Adrenal gland (tissue), 12 donors: ENCODE results near the gene CACNA1I. TPM values are rescaled to one million over a fixed set of nuclear protein-coding genes. Genes with fewer than 3 reads are reported as not detected.

Experiments
- DNase-seq, 7 donors: peaks; one replicate each; pipeline ENCODE4 v3.0.0-alpha.2; 2019 to 2020
- H3K27ac ChIP-seq, 5 donors: fragments of 200-600 bp; sonication (generic) in 4 of 5; 1 replicate in 3 of 5; 2 replicates in 2 of 5; pipeline versions ENCODE4 v1.5.1 to v1.8.0; 2016 to 2020; ENCODE audit warnings: mild to moderate bottlenecking in 1 of 5
- H3K27me3 ChIP-seq: fragments of 200-600 bp; 2 replicates; pipeline ENCODE4 v1.8.0; 2021
- H3K36me3 ChIP-seq, 2 donors: fragments of 200-600 bp; replicated peaks in 1 of 2; 1 replicate in 1 of 2; 2 replicates in 1 of 2; pipeline versions ENCODE4 v1.5.1 to v1.8.0; 2018 to 2022
- H3K4me1 ChIP-seq, 2 donors: fragments of 200-600 bp; replicated peaks in 1 of 2; 1 replicate in 1 of 2; 2 replicates in 1 of 2; pipeline versions ENCODE4 v1.5.1 to v1.8.0; 2018 to 2021
- H3K4me3 ChIP-seq, 4 donors: fragments of 200-600 bp; sonication (generic) in 3 of 4; one replicate each; pipeline ENCODE4 v1.5.1; 2016 to 2018
- H3K9me3 ChIP-seq, 3 donors: fragments of 200-600 bp; sonication (generic) in 1 of 3; replicated peaks in 1 of 3; 1 replicate in 2 of 3; 2 replicates in 1 of 3; pipeline versions ENCODE4 v1.5.1 to v1.8.0; 2016 to 2021
- POLR2A ChIP-seq, 2 donors: fragments of 450-650 bp; IDR thresholded peaks; one replicate each; pipeline ENCODE4 v1.6.1; 2017; ENCODE audit warnings: antibody characterized with exemption in 2 of 2, mild to moderate bottlenecking in 2 of 2, moderate library complexity in 1 of 2
- WGBS, 4 donors: extraction: QIAGEN DNeasy Blood & Tissue Kit in 2 of 4; methylation state at CpG; one replicate each; pipeline versions ENCODE4 v1.1.5 to v1.1.7; 2013 to 2017; 5-methylcytosine and 5-hydroxymethylcytosine counted together
- intact Hi-C, 2 donors: fragments of 100-400 bp; cut with DNase I; formaldehyde crosslinking; loops; one replicate each; pipeline versions ENCODE4 v1.14.1 to v1.15.0; 2022 to 2023
- polyA plus RNA-seq, 3 donors: library from polyadenylated mRNA; stranded (reverse); fragments of 200-250 nt in 2 of 3; fragments of 350-450 nt in 1 of 3; fragmentation: Illumina TruSeq in 1 of 3; extraction: RNeasy Lipid Tissue Mini Kit (QIAGEN cat#74804) in 1 of 3; gene quantifications; one replicate each; pipeline ENCODE4 v1.2.3, GENCODE V29; 2013 to 2014
- total RNA-seq, 9 donors: library from RNA; depleted of rRNA in 4 of 9; stranded (reverse); fragments of >200 nt in 4 of 9; fragments of 120-200 nt in 1 of 9; fragmentation: NEBNext Ultra II Directional in 1 of 9; extraction: Animal tissue kit (Norgen Biotek cat#: 25700) in 1 of 9; gene quantifications; one replicate each; pipeline versions ENCODE4 v1.1.0 to v1.2.4, GENCODE V29; 2013 to 2023
- TF ChIP-seq, protein P1 (sequence below), 6 experiments: fragments of 450-650 bp in 4 of 6; fragments of 200-600 bp in 2 of 6; sonication (generic) in 1 of 6; IDR thresholded peaks; 1 replicate in 5 of 6; 2 replicates in 1 of 6; pipeline versions ENCODE4 v1.5.1 to v1.8.0; 2016 to 2021; ENCODE audit warnings: antibody characterized with exemption in 6 of 6, mild to moderate bottlenecking in 2 of 6, moderate library complexity in 1 of 6
- donor health status: healthy with polysubstance abuse.
- donor health status: Bipolar disorder and iron deficiency.
- donor health status: DM: yes; HTN: yes; CAD: no.
- donor health status: DM: no; HTN: no; CAD: no.
- donor health status: DM: no; HTN: no; CAD: no.
- donor health status: DM: yes; HTN: yes; CAD: no.

CACNA1I gene
- total and polyA plus RNA-seq, 12 donors: 0.06 to 20.1 (median 3.2) TPM

DNA sequence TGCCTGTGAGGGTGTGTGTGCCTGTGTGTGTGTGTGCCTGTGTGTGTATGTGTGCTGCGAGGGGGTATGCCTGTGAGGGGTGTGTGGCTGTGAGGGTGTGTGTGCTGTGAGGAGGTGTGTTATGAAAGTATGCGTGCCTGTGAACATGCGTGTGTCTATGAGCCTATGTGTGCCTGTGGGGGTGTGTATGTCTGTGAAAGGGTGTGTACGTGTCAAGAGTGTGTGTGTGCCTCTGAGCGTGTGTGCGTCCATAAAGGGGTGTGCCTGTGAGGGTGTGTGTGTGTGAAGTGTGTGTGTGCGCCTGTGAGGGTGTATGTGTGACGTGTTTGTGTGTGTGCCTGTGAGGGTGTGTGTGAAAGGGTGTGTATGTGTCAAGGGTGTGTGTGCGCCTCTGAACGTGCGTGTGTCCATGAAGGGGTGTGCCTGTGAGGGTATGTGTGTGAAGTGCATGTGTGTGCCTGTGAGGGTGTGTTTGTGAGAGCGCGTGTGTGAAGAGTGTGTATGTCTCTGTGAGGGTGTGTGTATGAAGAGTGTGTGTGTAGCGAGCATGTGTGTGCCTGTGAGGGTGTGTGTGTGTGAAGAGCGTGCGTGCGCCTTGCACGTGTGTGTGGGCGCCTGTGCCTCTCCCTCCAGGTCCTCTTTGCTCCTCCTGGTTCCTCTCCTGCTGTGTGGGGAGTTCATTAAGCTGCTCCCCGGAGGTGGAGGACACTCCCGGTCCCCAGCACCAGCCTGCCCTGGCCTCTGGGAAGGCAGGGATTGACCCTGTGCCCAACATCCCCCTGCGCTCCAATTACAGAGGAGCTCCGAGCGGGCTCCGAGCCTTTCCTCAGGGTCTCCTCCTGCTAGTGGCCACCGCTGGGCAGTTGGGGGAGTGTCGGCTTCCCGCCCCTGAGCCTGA, 53.3 kb downstream of the CACNA1I start:
- intact Hi-C loops: loop anchor here in 1 of 2 donors (5.0 kb wide), 1 partner anchor 398 kb away; no protein-coding TSS in a partner anchor
- WGBS, 4 donors: 70 to 82% (median 79%) methylated on average over 19 to 28 of the region's 28 CpGs
- Histone ChIP-seq H3K9me3 (no peaks in the 10 kb centered on the region), H3K4me1 (no peaks in the 10 kb centered on the region), H3K4me3 (no peak overlapping the region), H3K36me3 (no peaks in the 10 kb centered on the region), H3K27ac (no peak overlapping the region), H3K27me3 (no peaks in the 10 kb centered on the region)
- TF ChIP-seq, protein P1, sequence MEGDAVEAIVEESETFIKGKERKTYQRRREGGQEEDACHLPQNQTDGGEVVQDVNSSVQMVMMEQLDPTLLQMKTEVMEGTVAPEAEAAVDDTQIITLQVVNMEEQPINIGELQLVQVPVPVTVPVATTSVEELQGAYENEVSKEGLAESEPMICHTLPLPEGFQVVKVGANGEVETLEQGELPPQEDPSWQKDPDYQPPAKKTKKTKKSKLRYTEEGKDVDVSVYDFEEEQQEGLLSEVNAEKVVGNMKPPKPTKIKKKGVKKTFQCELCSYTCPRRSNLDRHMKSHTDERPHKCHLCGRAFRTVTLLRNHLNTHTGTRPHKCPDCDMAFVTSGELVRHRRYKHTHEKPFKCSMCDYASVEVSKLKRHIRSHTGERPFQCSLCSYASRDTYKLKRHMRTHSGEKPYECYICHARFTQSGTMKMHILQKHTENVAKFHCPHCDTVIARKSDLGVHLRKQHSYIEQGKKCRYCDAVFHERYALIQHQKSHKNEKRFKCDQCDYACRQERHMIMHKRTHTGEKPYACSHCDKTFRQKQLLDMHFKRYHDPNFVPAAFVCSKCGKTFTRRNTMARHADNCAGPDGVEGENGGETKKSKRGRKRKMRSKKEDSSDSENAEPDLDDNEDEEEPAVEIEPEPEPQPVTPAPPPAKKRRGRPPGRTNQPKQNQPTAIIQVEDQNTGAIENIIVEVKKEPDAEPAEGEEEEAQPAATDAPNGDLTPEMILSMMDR (IDR thresholded peaks at IDR 0.05): no peak
- TF ChIP-seq POLR2A (IDR thresholded peaks at IDR 0.05): no peak
- DNase-seq: no peak

DNA sequence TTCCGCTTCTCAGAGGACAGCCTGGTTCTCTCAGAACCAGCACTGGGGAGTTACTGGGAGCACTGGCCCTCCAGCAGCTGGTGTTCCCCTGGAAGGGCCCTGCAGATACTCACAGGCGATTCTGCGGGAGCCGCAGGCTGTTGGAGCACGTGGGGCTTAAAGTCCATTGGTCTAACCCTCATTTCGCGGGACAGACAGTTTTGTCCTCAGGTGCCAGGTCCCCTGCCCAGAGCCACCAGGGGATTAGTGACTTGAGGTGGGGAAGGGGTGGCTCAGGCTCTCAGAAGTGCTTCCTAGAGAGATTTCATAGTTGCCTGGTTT, 53.9 kb downstream of the CACNA1I start:
- intact Hi-C loops: loop anchor here in 1 of 2 donors (5.0 kb wide), 1 partner anchor 398 kb away; no protein-coding TSS in a partner anchor
- 59 to 82% (median 68%) methylated on average over 3 to 7 of the region's 7 CpGs for WGBS, 4 donors

DNA sequence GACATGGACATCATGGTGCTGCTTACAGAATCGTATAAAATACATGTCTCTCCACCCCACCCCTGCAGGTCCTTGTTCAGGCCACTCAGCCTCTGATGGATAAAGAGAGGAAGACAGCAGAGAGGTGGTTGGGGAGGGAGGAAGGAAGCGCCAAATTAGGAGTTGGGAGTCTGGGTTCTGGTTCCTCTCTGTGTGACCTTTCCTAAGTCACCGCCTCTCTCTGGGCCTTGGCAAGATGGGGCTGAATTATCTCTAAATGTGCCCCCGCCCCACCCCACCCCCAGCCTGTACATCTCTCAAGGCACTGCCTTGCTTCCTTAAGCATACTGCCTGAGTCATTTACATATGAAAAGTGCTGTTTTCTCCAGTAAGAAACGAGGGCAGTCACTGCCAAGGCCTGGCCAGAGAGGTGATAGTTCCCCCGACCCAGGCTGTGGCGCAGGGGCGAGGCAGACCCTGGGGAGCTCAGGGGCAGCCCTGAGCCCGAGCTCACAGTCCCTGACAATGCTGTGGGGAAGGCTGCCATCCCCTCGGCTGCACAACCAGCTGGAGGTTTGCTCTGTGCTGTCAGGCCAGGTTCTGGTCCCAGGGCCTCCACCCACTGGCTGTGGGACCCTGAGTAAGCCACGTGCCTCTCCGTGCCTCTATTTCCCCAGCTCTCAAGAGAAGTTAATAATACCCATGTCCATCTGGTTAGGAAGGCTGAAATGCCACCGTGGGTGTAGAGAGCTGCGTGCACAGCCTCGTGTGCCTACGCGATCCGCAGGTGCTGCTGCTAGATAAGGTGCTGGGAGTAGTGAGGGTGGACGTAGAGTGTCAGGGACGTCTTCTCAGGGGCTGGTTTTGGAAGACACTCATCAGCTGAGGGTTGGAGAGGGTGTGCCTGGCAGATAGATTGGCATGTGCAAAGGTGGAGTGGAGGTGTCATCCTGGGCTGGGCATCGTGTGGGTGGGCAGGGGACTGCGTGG, 55.3 kb downstream of the CACNA1I start:
- 76 to 80% (median 80%) methylated on average over 16 to 22 of the region's 22 CpGs for WGBS, 4 donors
- no peak overlapping the region for H3K4me3 ChIP-seq
- H3K4me1 ChIP-seq: no peaks in the 10 kb centered on the region
- TF ChIP-seq, protein P1 (IDR thresholded peaks at IDR 0.05): no peak
- TF ChIP-seq POLR2A (IDR thresholded peaks at IDR 0.05): no peak
- no peak overlapping the region for H3K27ac ChIP-seq
- no peaks in the 10 kb centered on the region for H3K36me3 ChIP-seq
- DNase-seq: no peak
- intact Hi-C loops: no loop called here
- H3K9me3 ChIP-seq: no peaks in the 10 kb centered on the region
- H3K27me3 ChIP-seq: no peaks in the 10 kb centered on the region

More for the DNA sequence above, 53.9 kb downstream of the CACNA1I start:
- DNase-seq: no peak
- Histone ChIP-seq H3K27ac (no peak overlapping the region), H3K27me3 (no peaks in the 10 kb centered on the region), H3K36me3 (no peaks in the 10 kb centered on the region), H3K4me3 (no peak overlapping the region), H3K9me3 (no peaks in the 10 kb centered on the region), H3K4me1 (no peaks in the 10 kb centered on the region)
- TF ChIP-seq, protein P1 (IDR thresholded peaks at IDR 0.05): no peak
- no peak for TF ChIP-seq POLR2A (IDR thresholded peaks at IDR 0.05)

DNA sequence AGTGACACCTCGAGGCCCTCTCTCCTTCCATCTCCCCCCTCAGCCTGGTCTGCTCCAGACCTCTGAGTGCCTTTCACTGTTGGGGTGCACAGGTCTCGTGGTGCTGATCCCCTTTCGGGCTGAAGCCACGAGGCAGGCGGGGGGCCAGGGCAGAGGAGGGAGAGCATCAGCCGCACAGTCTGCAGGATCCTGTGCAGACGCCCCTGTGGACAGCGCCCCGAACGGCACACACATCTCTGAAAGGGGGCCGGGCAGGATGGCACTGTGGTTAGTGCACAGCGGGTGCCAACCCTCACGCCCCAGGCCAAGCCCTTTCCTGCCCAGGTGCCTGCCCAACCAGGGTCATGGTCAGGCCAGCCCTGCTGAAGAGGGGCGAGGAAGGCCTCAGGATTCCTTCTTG, 56.7 kb downstream of the CACNA1I start:
- no peaks in the 10 kb centered on the region for H3K4me1 ChIP-seq
- no peak overlapping the region for H3K4me3 ChIP-seq
- no peaks in the 10 kb centered on the region for H3K36me3 ChIP-seq
- H3K27me3 ChIP-seq: no peaks in the 10 kb centered on the region
- no peaks in the 10 kb centered on the region for H3K9me3 ChIP-seq
- intact Hi-C loops: no loop called here
- WGBS, 4 donors: 75 to 96% (median 85%) methylated on average over 6 to 14 of the region's 14 CpGs
- no peak overlapping the region for H3K27ac ChIP-seq
- DNase-seq: no peak
- no peak for TF ChIP-seq POLR2A (IDR thresholded peaks at IDR 0.05)
- TF ChIP-seq, protein P1 (IDR thresholded peaks at IDR 0.05): no peak
